GM12875 (cell line): ENCODE results near the gene KRTAP10-4.

Experiments used
- H3K4me3 ChIP-seq: one replicate; pipeline ENCODE4 v1.5.1; 2011; ENCODE audit warnings: low read depth, low read length, control low read depth
- CTCF ChIP-seq: IDR thresholded peaks from 2 replicates; pipeline ENCODE4 v1.5.1; 2011; ENCODE audit warnings: low read depth, mild to moderate bottlenecking, control low read depth, inconsistent platforms, low read length, moderate library complexity, borderline replicate concordance; ENCODE audit not compliant: insufficient read depth

KRTAP10-4 gene

DNA sequence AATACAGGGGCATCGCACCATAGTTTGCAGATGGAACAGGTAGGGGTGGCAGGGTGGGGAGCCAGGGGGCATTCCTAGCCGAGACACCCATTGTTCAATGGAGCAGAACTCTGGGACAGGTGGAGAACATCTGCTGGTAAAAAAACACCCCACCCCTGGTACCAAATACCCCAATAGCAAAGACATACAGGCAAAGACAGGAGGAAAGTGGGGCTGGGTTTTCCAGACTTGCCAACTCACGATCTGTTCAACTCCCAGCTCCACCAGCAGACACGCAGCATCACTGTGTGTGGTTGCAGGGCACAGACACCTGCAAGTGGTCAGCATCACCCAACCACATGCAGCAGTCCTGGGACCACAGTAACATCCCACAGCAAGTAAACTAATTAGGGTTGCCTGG lies 38.0 kb downstream of the KRTAP10-4 start:
- no peak for TF ChIP-seq CTCF
- no peak overlapping the region for H3K4me3 ChIP-seq

- no peak for TF ChIP-seq CTCF
- no peak within 1 kb of the TSS for H3K4me3 ChIP-seq
Observed at GRCh38 chr21:44612029-44612486, 38.5 kb downstream of the KRTAP10-4 start, which contains the start of gene KRTAP10-8. KRTAP10-8 (plus strand) TSS chr21:44612079; CDS start chr21:44612101, 22 bp downstream.

GRCh38 chr21:44612669-44613229 lies 39.2 kb downstream of the KRTAP10-4 start:
- no peak for TF ChIP-seq CTCF
- H3K4me3 ChIP-seq, result no peak overlapping the region

- no peak overlapping the region for H3K4me3 ChIP-seq
- no peak for TF ChIP-seq CTCF
Observed at GRCh38 chr21:44613386-44614155, 40.0 kb downstream of the KRTAP10-4 start.

- no peak overlapping the region for H3K4me3 ChIP-seq
- TF ChIP-seq CTCF, result no peak
Observed at GRCh38 chr21:44614161-44614631, 40.7 kb downstream of the KRTAP10-4 start.

GRCh38 chr21:44614961-44615391 lies 41.4 kb downstream of the KRTAP10-4 start:
- TF ChIP-seq CTCF, result no peak

More at GRCh38 chr21:44614961-44615391, 41.4 kb downstream of the KRTAP10-4 start:
- no peak overlapping the region for H3K4me3 ChIP-seq
